ENCODE results near the gene RHBG.

Gene RHBG

DNA sequence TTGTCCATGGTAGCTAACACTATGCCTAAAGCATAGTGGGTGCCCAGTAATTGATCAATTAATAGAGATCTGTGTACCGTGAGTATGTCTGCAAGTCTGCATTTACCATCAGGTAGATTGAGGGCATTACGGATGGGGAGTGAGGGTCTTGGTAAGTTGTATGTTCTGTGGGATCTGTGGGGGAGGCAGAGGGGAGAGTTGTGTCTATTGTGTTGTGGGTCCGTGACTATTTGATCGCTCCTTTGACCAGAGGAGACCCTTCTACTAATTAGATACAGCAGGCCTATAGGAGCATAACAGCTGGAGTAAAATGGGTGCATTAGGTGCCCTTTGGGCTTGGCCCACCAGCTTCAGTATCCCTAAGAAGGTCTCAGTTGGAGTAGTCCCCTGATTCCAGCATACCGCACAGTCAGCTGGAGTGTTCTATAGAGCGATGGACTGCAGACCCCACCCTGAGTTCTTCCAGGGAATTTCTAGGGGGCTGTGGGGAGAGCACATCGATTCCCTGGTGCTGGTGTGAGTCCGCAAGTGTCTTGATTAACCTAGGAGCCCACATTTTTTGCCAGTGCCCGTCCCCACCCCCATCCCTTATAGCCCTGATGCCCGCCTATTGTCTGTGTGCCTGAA is 55.9 kb downstream of the RHBG start:
- no peak for DNase-seq (ENCODE audit: low read depth in 2 of 2)

DNA sequence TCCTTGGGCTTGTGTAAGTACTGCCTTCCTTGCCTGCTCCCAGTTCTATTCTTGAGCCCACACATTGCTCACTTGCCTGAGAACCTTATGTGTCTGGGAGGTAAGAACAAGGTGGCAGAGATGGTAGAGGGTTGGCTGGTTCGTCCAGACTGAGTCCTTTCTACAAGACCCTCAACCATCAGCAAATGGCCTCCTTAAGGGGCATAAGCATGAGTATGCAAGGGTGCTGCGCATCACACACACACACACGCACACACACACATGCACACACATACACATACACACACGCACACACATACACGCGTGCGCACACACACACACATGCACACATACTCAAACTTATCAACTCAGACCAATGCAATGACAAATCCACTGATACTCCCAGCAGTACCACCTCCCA is 56.9 kb downstream of the RHBG start:
- DNase-seq (ENCODE audit: low read depth in 2 of 2): no peak

DNA sequence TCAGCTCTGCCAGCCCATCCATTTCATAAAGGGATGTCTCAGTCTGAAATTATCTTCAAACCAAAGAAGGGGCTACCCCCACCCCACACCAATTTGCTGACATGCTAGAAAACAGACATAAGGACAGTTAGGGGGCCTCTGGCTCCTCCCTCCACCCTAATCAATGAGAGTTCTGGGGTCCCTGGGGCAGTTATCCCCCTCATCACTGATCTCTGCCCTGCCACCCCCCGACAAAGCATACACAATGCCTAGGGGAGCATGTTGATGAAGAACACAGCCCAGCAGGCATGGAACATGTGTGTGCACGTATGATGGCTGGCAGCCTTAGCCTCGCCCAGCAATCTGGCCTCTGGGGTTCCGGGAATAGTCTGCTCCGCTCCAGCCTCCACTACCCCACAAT is 58.9 kb downstream of the RHBG start:
- no peak for DNase-seq (ENCODE audit: low read depth in 2 of 2)

DNA sequence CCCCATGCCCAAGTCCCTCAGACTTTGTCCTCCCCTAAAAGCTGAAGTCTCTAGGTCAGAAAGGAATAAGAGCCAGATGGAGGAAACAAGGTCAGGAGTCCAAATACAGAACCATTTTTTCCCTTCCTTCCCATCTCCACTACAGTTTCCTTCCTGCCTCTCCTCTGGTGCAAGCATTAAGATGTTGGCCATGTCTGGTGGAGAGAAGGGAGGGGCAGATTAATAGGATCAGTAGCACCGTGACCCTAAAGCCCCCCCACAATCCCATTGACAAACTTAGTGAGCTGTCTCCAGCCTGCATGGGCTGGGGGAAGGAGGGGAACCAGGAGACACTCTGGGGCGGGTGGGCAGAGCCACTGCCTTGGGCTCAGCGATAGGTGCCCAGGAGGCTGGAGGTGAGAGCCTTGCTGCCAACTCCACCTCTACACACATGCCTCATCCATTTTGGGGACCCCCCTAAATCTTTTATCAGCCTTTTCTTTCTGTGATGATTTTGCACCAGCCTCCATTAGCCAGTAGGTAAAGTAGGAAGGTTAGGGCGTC is 59.8 kb downstream of the RHBG start:
- no peak for DNase-seq (ENCODE audit: low read depth in 2 of 2)

DNA sequence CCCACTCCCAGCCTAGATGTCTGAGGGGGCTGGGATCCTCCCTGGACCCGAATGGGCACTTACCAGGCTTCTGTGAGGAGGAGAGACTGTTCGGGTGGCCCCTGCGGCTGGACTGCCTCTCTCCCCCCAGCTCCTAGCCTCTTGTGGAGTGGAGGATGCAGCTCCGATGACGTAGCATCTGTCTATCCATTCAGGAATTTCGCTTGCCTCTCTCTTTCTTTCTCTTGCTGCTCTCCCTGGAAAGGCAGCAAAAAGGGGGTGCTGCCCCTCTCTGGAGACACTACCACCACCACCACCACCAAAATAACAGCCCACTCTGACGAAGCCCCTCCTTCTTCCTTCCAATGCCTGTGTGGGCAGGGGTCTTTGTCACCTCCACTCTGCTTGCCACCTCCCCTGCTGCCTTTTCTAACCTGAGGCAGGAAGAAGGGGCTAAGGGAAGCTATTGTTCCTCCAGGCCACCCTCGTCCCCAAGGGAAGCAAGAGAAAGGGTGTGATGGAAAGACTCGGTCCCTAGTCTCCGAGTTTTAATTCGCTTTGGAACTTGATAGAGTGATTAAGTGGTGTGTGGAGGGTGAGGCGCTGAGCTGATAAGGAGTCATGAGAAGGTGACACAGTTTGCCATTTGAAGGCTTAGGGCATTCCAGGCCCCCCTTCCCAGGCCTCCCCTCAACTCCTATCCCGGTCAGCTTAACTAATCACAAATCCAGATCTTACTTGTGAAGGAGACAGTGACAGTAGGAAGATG is 60.5 kb downstream of the RHBG start:
- no peak for DNase-seq (ENCODE audit: low read depth in 2 of 2)

DNA sequence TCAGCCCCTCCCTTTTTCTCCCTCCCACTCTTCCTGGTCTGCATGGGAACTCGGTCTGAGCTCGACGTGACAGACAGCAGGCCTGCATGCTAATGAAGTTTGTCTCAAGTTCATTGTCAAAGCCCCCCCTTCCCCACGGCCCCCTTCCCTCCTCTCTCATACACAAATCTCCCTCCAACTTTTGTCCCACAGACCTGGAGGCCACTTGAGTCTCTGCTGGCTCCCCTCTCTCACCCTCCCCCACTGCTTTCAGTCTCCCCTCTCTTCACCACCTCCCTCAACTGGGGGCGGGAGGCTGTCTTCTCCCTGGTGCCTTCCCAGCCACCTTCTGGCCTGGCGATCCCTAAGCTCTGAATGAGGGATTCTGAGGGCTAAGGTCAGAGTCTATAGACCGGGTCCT is 61.3 kb downstream of the RHBG start:
- DNase-seq (ENCODE audit: low read depth in 2 of 2): no peak

DNA sequence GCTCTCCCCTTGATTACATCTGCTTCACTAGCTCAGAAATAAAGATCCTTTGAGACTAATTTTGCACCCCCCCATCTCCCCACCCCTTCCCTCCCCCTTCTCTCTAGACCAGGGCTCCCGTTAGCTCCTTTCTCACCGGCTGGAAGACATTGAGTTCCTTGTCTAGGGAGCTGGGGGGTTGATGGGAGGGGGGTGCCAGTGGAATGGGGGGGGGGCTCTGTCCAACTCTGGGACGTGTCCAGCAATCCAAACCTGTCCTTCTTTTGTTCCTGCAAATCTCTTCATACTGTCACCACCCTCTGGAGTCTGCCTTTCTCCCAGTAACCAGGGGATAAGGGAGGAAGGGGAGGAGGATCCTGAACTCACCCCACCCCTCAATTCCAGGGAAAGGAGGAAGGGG is 61.9 kb downstream of the RHBG start:
- DNase-seq (ENCODE audit: low read depth in 2 of 2): no peak

DNA sequence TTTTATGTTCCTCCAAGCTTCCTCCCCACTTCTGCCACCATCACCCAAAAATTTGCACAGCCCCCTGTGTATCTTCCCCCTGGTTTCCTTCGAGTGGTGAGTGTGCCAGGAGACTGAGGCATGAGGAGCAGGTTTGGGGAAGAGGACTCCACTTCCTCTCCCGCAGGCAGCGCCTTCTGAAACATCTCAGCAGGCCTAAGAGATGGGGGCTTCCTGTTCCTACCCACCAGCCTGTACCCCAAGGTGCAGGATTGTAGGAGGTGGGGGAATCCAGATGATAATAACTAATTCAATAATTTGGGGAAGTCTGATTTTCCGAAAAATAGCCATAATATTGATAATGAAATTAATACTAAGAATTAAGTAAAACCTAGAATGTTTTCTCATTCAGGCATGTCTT is 62.4 kb downstream of the RHBG start:
- no peak for DNase-seq (ENCODE audit: low read depth in 2 of 2)

DNA sequence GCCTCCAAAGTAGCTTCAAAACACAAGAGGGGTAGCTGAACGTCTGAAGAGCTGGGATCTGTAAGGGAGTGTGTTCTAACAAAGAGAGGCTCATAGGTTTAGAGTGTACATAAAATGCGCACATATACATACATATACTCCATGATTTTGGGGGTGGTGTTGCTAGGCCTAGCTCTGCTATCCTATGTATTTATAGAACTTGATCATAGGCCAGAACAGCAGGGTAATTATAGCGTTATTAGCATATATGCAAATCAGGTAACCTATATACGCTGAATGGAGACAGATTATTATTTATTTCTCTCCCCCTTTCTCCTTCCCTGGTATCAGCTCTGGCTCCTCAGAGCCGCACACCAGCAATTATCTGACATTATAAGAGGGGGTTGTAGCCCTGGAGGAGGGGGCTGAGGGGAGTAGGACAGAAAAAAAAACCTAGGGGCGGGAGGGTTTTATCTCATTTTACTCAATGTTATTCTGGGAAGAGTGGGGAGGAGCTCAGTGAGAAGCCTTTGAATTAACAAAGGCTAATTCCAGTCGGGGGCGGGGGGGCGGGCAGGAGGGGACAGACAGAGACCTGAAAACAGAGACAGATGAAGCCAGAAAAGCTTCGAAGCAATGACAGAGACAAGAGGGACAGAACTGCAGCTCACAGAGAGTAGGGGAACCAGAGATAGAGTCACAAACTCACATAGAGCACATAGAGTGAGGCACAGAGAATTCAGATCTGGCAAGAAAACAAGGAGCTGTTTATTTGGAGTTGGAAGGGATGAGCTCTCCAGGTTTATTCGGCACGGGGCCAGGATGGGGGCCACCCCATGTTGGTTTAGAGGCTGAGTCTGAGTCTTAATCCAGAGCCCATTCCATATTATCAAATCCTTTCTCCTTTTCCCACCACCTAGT is 63.0 kb downstream of the RHBG start:
- no peak for DNase-seq (ENCODE audit: low read depth in 2 of 2)

DNA sequence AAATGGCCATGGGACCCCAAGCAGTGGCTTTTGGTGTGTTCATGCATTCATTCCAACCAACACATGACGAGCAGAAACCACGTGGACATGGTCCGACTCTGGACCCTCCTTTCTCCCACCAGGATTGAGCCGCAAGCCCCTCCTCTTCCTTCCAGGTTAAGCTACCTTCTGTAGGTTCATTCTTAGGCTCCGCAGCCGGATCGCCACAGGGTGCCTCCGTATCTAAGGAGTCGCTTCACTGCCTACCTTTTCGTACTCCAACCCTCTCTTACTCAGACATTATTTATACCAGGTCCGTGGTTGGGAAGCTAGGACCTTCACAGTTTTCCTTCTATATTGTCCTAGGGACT is 63.6 kb downstream of the RHBG start:
- DNase-seq (ENCODE audit: low read depth in 2 of 2): no peak

DNA sequence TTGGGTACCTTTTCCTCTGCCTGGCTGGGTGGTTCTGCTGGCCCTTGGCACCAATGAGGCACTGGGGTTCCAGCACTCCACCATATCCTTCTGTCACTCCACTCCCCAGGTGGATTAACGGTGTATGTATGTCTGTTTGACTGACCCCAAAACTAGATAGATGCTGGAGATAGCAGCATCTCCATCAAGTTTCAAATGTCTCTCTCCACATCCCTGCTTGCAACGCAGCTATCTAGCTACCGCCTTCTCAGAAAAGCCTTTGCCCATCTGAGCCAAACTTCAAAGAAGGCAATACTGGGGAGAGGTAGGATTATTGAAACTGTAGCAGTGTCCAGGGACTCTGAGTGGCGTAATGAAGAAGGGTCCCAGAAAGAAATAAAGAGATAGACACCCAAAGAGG is 64.0 kb downstream of the RHBG start:
- no peak for DNase-seq (ENCODE audit: low read depth in 2 of 2)

DNA sequence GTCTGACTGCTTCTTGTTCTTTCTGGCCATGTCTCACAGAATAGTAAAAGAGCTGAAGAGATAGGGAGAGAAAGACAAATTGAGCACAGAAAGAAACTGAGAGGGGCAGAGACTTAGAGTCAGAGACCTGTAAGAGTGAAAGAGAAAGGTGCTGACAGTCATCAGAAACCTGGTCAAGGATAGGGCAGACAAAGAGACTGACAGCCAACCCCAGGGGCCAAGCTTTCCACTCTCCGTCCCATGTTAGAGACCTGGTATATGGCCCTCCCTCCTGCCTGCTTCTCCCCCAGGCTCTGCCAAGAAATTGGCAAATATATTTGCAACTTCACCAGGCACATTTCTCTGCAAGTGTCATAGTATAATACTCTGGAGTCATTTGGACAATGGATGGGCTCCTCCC is 64.6 kb downstream of the RHBG start:
- no peak for DNase-seq (ENCODE audit: low read depth in 2 of 2)

Measured in fibroblast of skin of left quadriceps (primary cell).